K562 (cell line): ENCODE results near the gene SUMO3.

Source experiments
- FOXK1 ChIP-seq: sonication (generic); formaldehyde crosslinking; IDR thresholded peaks from 2 replicates; pipeline ENCODE4 v1.8.0; 2022; ENCODE audit warnings: missing genetic modification reagents, mild to moderate bottlenecking, borderline replicate concordance
- KLF16 ChIP-seq: IDR thresholded peaks from 2 replicates; pipeline ENCODE4 v1.6.1; 2016; ENCODE audit warnings: antibody characterized with exemption
- KLF6 ChIP-seq: fragments of 250-450 bp; sonication (Bioruptor Pico); IDR thresholded peaks from 2 replicates; pipeline ENCODE4 v1.4.0; 2020; ENCODE audit warnings: mild to moderate bottlenecking, moderate library complexity, borderline replicate concordance
- NCOR1 ChIP-seq: fragments of 450-650 bp; IDR thresholded peaks from 2 replicates; pipeline ENCODE4 v1.6.1; 2016; ENCODE audit warnings: mild to moderate bottlenecking, moderate library complexity
- NELFE ChIP-seq: IDR thresholded peaks from 2 replicates; pipeline ENCODE4 v1.6.1; 2011; ENCODE audit warnings: mild to moderate bottlenecking; ENCODE audit not compliant: insufficient read depth, insufficient read length
- TCF7L2 ChIP-seq: fragments of 150-350 bp; IDR thresholded peaks from 2 replicates; pipeline ENCODE4 v1.6.1; 2016; ENCODE audit warnings: low read depth, mild to moderate bottlenecking, low read length, moderate library complexity

DNA sequence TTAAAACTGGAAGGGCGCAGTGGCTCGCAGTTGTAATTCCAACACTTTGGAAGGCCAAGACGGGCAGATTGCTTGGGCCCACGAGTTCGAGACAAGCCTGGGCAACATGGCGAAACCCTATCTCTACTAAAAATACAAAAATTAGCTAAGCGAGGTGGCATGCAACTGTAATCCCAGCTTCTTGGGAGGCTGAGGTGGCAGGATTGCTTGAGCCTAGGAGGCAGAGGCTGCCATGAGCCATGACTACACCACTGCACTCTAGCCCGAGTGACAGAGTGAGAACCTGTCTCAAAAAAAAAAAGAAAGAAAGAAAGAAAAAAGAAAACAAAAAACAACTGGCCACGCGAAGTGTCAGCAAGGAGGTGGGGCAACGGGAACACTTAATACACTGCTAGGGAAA is 22.5 kb downstream of the SUMO3 start:
- TF ChIP-seq NCOR1 = no peak
- TF ChIP-seq TCF7L2 = no peak
- TF ChIP-seq FOXK1 = no peak
- TF ChIP-seq KLF16 = no peak
- no peak for TF ChIP-seq NELFE
- TF ChIP-seq KLF6 (CRISPR knock-in tag) = no peak
